Right ventricle myocardium superior (tissue), 1 donor: Measurements from ENCODE around the gene WASF3. TPM values are rescaled to one million over a fixed set of nuclear protein-coding genes. Genes with fewer than 3 reads are reported as not detected.
"Not testable (repeated sequence)": the region's sequence is repeated elsewhere in the genome, so short reads cannot be mapped to it uniquely, and the experiment has no call there.

Experiments used
- ATAC-seq: fragments of 200-7000 bp; cut with Tn5 transposase; one replicate; pipeline ENCODE4 v1.9.1; 2020; ENCODE audit warnings: mild to moderate bottlenecking; ENCODE audit not compliant: poor library complexity
- DNase-seq: peaks from one replicate; pipeline ENCODE4 v3.0.0-alpha.2; 2020
- intact Hi-C: fragments of 100-400 bp; cut with DNase I; formaldehyde crosslinking; loops from one replicate; pipeline ENCODE4 v1.11.2; 2022
- total RNA-seq: library from RNA; stranded (reverse); fragmentation: NEBNext Ultra II Directional; extraction: Animal tissue kit (Norgen Biotek cat#: 25700); gene quantifications from one replicate; pipeline ENCODE4 v1.2.1, GENCODE V29; 2021
- donor health status: DM: no; HTN: yes; CAD: no; lungs with severe emphysema.

WASF3 gene
- total RNA-seq, 1 donor from 2014 or later = 10.5 TPM

GRCh38 chr13:26721251-26722121 lies 164.0 kb downstream of the WASF3 start:
- DNase-seq (peak; percentile 48), ATAC-seq (no peak)
- intact Hi-C loops = no loop called here

DNA sequence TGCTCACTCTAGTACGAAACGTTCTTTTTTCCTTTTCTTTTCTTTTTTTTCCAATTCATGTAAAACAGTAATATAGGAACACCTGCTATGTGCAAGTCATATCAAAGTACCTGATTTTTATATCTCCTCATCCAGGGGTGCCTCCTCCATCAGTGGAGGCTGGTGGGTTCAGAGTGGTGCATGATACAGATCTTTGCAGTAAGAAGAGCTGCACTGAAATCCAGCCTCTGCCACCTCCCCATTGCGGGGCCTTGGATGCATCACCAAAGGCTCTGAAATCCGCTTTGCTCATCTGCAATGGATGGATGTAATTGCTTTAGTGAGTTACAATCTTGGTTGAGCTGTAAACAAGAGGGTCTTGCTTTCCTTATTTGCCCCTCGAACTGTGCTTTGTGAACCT lies 164.8 kb downstream of the WASF3 start:
- ATAC-seq = no peak
- intact Hi-C loops = no loop called here

GRCh38 chr13:26723620-26724019 lies 166.1 kb downstream of the WASF3 start:
- DNase-seq, ATAC-seq, intact Hi-C loops: not testable (repeated sequence)

More for the DNA sequence above, 164.8 kb downstream of the WASF3 start:
- no peak for DNase-seq

DNA sequence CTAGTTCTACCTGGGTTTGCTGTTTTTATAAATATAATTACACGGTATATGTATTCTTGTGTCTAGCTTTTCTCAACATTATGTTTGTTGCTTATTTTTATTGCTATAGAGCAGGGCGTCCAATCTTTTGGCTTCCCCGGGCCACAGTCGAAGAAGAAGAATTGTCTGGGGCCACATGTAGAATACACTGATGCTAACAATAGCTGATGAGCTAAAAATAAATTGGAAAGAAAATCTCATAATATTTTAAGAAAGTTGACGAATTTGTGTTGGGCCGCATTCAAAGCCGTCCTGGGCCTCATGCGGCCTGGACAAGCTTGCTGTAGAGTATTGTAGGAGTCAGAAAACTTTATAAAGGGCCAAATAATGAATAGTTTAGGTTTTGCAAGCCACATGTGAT lies 169.2 kb downstream of the WASF3 start:
- intact Hi-C loops = no loop called here
- ATAC-seq (no peak), DNase-seq (no peak)

- DNase-seq (no peak), ATAC-seq (no peak)
- intact Hi-C loops = no loop called here
Observed at GRCh38 chr13:26727122-26727521, 169.6 kb downstream of the WASF3 start.

GRCh38 chr13:26727633-26728032 lies 170.2 kb downstream of the WASF3 start:
- no peak for DNase-seq
- ATAC-seq = no peak
- intact Hi-C loops = no loop called here

GRCh38 chr13:26735677-26736076 lies 178.2 kb downstream of the WASF3 start:
- intact Hi-C loops = no loop called here
- DNase-seq (no peak), ATAC-seq (no peak)

Other genes with a start within 250 kb of the WASF3 start
- 0.13 TPM for gene GPR12, start 203.1 kb downstream of the WASF3 start, total RNA-seq